GM19099 (cell line): ENCODE data around the gene KIF1A.

ENCODE experiments used
- POLR2A ChIP-seq: IDR thresholded peaks from 3 replicates; pipeline ENCODE4 v1.6.1; 2011; ENCODE audit warnings: low read depth; ENCODE audit not compliant: insufficient read length; ENCODE audit errors: extremely low read depth

The KIF1A gene

DNA sequence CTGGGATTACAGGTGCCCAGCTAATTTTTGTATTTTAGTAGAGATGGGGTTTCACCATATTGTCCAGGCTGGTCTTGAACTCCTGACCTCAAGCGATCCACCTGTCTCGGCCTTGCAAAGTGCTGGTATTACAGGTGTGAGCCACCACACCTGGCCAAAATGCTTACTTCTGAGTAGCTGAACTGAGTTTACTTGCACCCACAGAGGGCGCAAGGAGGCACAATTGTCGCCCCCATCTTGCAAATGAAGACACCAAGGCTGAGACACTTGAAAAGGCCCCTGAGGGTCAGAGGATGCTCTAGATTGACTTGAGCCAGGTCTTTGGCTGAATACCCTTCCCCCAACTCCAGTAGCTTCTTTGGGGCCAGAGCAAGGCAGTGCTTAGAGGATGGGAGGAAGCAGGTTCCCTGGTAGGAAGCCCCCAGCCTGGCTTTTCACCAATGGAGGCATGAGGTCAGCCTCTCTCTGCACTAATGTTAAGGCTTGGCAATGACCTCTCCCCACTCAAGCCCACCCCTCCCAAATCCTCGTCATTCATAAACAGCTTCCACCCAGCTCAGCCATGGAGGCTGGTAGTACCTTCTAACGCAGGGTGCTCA, 14.5 kb upstream of the KIF1A start:
- no peak for TF ChIP-seq POLR2A

DNA sequence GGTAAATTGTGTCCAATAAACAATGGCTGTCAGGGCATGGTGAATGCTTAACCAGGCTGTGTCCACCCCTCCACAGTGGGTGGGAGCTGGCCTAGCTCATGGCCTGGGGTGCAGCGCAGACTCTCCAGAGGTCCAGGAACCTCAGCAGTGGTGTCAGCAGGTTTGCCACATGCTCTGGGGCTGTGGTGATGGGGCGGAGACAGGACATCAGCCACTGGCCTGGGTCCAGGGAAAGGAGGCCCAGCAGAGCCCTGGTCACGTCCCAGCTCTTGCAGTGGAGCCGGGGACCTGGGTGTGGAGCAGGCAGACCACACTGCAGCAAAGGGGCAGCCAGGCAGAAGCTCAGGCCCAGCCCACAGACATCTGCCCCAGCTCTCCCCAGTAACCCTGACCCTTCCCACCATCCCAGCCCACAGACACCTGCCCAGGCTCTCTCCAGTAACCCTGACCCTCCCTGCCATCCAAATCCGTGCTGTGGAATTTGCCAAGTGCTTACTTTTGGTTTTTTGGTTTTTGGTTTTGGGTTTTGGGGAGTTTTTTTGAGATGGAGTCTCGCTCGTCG, 13.8 kb upstream of the KIF1A start:
- no peak for TF ChIP-seq POLR2A

DNA sequence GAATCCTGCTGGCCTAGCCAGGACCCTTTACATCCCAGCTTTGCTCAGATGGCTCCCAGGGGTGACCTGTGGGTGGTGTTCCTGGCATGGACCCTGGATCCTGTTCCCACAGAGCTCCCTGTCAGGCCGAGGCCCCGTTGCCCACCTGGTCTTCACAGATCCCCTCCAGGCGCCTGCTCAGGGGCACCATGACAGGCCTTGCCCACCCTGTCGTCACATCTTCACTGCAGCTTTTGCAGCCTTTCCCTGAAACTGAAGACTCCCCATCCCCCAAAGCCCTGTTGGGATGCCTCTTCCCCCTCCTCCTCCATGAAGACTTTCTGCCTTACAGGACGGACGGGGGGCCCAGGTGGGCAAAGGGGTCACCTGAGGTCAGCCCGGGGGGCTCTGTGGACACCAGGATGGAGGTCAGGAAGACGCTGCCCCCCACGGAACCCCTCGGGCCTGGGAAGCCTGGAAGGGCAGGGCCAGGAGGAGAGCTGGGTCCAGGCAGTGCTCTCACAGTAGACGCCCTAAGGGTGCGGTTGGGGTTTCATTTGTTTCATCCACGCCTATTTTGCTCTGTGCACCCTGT, 13.0 kb upstream of the KIF1A start:
- TF ChIP-seq POLR2A, result no peak

DNA sequence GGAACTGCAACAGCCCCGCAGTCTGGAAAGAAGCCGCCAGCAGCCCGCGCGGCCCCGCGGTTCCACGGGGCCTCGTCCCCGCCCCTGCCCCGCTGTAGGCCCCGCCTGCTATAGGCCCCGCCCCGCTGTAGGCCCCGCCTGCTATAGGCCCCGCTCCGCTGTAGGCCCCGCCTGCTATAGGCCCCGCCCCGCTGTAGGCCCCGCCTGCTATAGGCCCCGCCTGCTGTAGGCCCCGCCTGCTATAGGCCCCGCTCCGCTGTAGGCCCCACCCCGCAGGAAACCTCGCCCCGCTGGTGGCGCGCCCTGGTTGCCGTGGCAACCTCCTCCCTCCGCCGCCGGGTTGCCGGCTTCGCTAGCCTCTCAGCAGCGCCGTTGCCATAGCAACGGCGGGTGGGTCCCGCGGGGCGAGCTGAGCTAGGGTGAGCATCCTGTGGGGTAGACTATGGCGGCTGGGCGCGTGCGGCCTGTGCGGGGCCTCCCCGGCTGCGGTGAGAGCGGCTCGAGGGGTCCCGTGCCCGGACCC, 12.2 kb upstream of the KIF1A start:
- TF ChIP-seq POLR2A, result no peak

DNA sequence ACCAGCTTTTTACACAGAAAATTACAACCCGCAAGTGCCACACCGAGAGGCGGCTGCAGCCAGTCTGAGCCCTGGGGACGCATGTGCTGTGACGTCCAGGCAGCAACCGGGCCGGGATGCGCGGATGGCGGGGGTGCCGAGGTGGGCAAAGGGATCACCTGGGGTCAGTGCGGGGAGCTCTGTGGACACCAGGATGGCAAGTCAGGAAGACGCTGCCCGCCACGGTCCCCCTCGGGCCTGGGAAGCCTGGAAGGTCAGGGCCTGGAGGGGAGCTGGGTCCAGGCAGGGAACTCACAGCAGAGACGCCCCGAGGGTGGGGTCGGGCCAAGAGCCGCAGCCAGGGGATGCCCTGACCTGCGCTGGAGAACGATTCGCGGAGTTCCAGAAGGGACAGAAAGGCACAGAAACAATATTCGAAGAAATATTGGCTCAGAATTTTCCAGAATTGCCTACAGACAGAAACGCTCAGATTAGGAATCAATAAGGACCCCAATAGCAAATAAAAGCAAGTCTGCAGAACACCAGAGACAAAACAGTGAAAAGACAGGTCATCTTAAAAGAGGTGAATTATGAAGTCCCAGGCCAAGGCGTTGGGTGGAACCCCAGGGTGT, 11.7 kb upstream of the KIF1A start:
- no peak for TF ChIP-seq POLR2A

DNA sequence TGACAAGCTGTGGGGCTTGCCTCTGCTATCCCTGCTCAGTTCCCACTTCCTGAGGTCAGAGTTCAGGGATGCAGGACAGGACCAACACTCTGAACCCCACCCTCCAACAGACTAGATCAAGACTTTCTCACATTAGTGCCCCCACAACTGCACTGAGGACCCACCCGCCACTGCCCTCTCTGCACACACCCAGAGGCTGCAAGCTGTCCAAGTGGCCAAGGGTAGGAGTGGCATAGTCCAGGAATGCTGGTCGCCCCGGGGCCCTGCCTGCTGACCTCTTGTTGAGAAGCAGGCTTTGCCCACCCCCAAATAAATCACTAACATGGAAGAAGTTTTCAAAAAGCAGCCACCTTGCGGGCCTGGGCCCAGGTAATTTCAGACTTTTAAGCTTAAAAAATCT, 5.5 kb upstream of the KIF1A start:
- no peak for TF ChIP-seq POLR2A

DNA sequence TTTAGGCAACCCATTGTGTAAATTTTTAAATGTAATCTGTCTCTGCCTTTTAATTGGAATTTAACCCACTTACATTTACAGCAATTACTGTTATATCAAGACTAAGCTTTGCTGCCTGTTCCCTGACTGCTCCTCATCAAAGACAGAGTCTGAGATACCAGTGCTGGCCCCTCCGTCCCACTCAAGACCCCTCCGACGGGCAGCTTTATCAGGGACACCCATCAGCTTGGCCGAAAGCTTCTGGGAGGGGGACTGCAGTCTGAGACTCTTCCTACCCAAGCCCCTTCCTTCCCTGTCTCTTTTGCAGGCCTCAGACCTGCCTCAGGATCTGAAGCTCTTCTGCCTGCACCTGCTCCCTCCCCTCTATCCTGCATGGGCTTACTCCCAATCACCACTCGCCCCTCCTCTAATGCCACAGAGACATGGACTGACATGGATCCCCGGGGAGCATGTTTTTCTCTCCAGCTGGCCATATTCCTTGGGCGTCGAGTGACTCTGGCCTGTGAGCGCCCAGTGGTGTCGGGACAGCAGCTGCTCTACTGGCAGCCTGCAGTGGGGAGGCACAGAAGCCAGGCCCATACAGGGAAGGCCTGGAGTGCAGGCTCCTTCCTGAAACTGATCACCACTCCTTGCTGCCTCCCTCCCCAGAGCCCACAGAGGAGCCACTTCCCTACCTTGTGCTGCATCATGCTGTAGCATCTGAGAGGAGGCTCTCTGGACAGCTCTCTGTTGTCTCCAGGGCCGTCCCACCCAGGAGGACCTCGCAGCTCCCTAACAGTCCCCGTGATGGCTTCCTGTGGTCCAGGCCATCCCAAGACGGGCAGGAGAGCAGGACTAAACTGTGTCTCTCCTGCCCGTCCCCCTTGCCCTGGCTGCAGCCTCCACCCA, 3.7 kb upstream of the KIF1A start:
- no peak for TF ChIP-seq POLR2A

DNA sequence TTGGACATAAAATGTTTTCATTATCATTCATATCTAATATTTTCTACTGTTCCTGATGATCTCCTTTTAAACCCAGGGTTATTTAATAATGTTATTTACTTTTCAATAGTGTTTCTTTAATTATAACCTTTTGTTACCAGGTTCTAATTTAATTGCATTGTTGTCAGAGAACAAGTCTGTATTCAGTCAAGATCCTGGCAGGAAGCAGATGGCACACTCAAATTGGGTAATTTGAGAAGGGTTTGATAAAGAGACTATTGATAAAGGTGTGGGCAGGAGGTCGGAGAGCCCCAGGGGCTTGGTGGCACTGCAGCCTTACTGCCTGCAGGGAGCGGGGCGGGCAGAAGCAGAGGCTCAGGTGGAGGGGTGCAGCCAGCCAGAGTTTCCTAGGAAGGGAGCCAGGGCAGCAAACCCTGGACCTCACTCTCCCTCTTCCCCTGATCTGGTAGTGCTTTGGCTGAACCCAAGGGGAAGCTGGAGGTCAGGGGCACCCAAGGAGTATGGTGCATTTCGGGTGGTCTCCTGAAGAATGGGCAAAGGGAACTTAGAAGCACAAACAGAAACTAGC, 2.3 kb upstream of the KIF1A start:
- TF ChIP-seq POLR2A, result no peak

DNA sequence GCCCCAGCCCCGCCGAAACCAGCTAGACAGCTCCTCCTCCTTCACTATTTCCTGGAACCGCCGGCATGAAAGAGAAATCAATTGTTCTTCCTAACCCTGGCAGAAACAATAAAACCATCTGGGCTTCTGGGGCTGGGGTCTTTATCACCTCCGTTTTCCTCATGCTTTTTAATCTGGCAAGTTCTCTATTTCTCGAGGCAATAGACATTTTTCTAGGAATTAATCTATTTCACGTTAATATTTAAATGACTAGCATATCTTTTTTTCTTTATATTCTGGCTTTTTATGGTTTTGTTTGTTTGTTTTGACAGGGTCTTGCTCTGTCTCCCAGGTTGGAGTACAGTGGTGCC, 1.4 kb upstream of the KIF1A start:
- no peak for TF ChIP-seq POLR2A

DNA sequence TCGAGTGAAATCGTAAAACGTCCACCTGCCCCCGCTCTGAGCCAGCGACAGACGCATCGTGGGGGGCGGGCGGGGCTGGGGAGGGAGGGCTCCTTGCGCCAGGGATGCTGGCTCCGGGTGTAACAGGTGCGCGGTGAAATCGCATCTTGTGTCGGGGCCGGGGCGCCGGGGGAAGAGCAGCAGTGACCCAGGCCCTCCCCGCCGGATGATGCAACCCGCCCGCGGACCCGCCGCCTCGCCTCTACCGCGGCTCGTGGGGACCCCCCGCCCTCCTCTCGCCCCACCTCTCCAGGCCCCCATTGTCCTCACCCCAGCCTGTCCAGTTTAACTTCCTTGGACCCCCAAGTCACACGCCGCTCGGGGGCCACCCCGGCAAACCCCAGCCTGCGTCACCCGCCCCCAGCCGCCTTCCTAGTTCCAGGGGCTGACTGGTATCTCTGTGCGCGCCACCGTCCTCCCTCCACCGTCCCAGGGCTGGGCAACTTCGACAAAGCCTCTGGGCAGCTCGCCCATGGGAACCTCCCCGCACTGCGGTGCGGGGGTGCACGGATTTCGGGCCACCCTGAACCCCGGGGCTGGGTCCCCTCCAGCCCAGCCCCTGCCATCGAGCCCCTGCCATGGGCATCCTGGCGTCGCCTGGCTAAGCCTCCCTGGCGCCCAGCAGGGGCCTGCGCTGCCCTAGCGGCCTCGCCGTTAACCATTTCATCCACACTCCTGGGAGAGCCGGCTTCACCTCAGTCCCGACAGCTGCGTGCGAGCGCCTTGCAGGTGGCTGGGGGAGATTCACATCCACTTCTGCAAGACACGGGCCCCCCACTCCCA, 799 bp upstream of the KIF1A start:
- TF ChIP-seq POLR2A, result no peak

DNA sequence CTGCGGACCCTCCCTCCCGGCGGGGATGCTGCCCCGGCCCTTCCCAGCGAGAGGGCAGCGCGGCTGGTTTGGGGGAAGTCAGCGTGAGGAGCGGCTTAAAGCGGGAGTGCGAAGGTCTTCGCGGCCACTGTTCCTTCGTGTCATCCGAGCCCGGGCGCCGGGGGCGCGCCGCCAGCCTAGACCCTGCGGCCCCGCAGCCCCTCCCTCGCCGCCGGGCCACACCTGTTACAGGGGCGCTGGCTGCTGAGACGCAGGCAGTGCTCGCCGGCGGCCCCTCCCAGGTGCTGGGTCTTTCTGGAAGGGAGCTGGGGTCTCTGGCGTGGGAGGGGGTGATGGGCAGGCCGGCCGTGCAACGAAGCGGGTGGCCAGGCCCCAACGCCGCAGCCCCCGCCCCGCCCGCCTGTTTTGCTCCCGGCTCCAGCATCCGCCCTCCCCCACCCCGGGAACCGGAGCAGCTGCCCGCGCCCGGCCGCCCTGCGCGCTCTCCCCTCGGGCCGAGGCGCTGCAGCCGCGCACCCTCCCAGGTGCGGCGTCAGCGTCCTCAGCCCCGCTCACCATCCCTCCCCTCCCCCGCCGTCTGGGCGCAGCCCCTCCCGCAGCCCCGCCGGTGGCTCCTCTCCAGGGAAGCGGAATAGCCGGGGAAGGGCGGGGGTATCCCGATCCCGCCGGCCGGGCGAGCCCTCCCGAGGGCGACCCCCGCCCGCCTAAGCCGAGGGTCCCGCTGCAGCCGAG, 727 bp downstream of the KIF1A start:
- TF ChIP-seq POLR2A, result no peak

DNA sequence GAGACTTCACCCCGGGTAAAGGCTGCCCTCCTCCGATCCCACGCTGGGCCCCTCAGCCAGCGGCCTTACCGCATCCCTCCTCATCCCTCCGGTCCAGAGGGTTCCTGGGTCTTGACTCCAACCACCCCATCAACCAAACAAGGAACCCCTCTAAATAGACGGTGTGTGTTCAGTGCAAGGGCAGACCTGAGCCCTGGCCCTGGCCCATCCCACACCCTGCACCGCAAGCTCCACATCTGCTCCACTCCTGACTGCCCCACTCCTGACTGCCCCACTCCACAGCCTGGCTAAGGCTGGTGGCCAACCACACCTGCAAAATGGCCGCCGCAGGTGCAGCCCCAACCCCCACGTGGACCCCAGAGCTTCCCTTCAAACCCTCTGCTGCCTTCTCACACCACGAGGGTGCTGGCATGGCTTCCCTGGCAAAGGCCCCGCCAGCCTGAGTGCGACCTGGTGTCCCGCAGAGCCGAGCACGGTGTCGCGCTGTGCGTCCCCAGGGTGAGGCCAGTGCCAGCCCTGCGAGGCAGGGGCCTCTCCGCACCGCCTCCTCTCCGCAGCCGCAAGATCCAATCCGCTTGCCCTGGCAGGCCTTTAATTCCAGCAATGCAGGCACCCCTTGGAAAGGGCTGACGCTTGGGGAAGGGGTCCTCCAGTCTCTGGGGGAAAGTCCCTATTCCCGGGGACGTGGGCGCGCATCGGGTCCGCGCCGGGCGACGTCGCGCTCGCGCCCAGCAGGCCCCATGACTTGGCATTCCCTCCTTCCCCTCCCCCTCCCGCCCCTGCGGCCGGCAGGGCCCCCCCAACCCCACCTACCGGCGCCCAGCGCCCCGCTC, 1.5 kb downstream of the KIF1A start:
- TF ChIP-seq POLR2A, result no peak

DNA sequence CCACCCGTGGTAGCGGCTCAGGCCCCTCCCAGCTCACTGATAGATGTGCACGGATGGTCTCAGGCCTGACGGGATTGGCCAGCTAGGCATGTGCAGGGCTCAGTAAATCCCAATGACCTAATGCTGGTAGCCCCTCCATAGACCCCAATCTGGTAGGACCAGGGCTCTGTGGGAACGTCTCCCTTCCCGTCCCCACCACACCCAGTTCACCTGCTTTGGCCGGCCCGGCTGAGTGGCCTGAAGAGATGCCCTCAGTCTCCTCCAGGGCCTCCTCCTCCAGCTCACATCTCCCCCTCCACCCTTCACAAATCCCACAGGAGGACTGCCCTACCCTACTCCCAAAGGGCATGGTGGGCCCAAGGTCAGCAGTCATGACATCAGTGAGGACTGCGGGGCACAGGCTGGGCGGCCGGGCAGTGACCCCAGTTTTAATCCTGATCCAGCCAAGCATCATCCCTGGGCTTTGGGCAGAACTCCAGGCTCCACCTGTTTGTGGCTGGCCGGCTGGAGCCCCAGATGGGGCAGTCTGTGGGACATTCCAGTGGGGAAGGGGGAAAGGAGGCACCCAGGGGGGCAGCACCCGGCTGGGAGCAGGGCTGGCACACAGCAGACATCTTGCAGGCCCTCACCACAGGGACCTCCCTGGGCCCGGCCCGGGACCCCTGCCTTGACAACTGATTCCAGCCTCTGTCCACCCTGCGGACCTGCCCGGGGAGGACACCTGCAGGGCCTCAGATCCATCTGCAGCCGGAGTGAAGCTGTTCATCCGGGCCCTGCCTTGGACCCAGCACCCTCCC, 2.3 kb downstream of the KIF1A start:
- TF ChIP-seq POLR2A, result no peak
